Mesodermal cell (in vitro differentiated cells): ENCODE data around the gene PAPLN.

Experiments
- H3K27ac ChIP-seq: 2 replicates; pipeline ENCODE4 v1.7.0; 2013; ENCODE audit warnings: mild to moderate bottlenecking, low read depth, low read length, moderate library complexity; ENCODE audit not compliant: severe bottlenecking
- H3K36me3 ChIP-seq: 2 replicates; pipeline ENCODE4 v1.7.1; 2013; ENCODE audit warnings: mild to moderate bottlenecking, low read length, moderate library complexity; ENCODE audit not compliant: control insufficient read depth, insufficient read depth
- H3K4me1 ChIP-seq: one replicate; pipeline ENCODE4 v1.7.1; 2013; ENCODE audit warnings: mild to moderate bottlenecking, low read length; ENCODE audit not compliant: insufficient read depth, control insufficient read depth, poor library complexity, severe bottlenecking
- H3K4me3 ChIP-seq: 2 replicates; pipeline ENCODE4 v1.7.0; 2013; ENCODE audit warnings: low read length, control low read depth, mild to moderate bottlenecking; ENCODE audit not compliant: insufficient read depth, poor library complexity, severe bottlenecking; ENCODE audit errors: extremely low read depth
- H3K9me3 ChIP-seq: 2 replicates; pipeline ENCODE4 v1.7.1; 2013; ENCODE audit warnings: mild to moderate bottlenecking, low read length, moderate library complexity; ENCODE audit not compliant: control insufficient read depth
- WGBS, 2 experiments: methylation state at CpG; one replicate each; pipeline ENCODE4 v1.1.5; 2013; ENCODE audit warnings: missing lambda C conversion rate in 2 of 2; ENCODE audit not compliant: insufficient coverage in 2 of 2; 5-methylcytosine and 5-hydroxymethylcytosine counted together

PAPLN gene

GRCh38 chr14:73238941-73239340 lies 1.6 kb downstream of the PAPLN start:
- H3K27ac ChIP-seq, result no peak overlapping the region
- H3K9me3 ChIP-seq, result no peaks in the 10 kb centered on the region
- no peak overlapping the region for H3K4me3 ChIP-seq
- WGBS, 2 experiments, result 79 to 92% methylated on average over 9 to 11 of the region's 11 CpGs
- no peaks in the 10 kb centered on the region for H3K36me3 ChIP-seq
- peaks cover 25% of the 10 kb centered on the region for H3K4me1 ChIP-seq

GRCh38 chr14:73239393-73240241 lies 2.3 kb downstream of the PAPLN start:
- Histone ChIP-seq H3K4me3 (no peak overlapping the region), H3K27ac (no peak overlapping the region), H3K36me3 (no peaks in the 10 kb centered on the region), H3K9me3 (no peaks in the 10 kb centered on the region), H3K4me1 (peaks cover 25% of the 10 kb centered on the region)
- WGBS, 2 experiments, result 13% methylated on average over 39 to 46 of the region's 48 CpGs

GRCh38 chr14:73240816-73241480 lies 3.6 kb downstream of the PAPLN start:
- WGBS, 2 experiments, result 80 to 98% methylated on average over 6 to 8 of the region's 10 CpGs
- Histone ChIP-seq H3K9me3 (no peaks in the 10 kb centered on the region), H3K36me3 (no peaks in the 10 kb centered on the region), H3K27ac (no peak overlapping the region), H3K4me1 (peaks cover 21% of the 10 kb centered on the region), H3K4me3 (no peak overlapping the region)

DNA sequence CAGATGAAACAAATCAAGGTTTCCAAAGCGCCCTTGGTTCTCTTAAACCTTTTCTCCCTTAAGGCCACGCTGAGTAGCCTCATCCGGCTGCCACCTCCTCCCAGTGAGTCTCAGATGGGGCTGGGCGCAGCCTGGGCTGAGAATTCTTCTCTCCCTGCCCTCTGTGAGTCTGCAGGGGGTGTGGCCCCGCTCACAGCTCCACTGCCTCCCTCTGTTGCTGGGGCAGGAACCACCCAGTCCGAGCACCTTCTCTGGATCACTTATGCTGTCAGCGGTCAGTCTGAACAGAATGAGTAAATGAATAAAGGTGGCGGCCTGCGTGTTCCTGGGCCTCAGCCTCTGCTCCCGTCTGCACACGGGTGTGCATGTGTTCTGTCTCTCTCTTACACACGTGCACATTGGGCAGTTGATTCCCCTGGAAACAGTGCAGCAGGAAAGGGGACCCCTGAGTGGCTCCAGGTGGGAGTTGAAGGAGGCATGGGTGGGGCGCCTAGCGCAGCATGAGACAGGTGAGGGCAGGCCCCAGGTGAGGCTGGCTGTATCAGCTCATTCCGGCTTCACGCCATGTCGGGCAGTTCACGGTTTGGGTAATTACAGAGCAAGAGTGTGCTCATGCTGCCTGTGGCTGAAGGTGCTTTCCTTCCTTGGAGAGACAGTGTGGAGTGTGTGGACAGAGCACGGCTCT lies 4.3 kb downstream of the PAPLN start:
- peaks cover 21% of the 10 kb centered on the region for H3K4me1 ChIP-seq
- H3K27ac ChIP-seq, result no peak overlapping the region
- H3K9me3 ChIP-seq, result no peaks in the 10 kb centered on the region
- H3K36me3 ChIP-seq, result no peaks in the 10 kb centered on the region
- WGBS, 2 experiments, result 86 to 89% methylated on average over 11 to 17 of the region's 19 CpGs
- H3K4me3 ChIP-seq, result no peak overlapping the region

DNA sequence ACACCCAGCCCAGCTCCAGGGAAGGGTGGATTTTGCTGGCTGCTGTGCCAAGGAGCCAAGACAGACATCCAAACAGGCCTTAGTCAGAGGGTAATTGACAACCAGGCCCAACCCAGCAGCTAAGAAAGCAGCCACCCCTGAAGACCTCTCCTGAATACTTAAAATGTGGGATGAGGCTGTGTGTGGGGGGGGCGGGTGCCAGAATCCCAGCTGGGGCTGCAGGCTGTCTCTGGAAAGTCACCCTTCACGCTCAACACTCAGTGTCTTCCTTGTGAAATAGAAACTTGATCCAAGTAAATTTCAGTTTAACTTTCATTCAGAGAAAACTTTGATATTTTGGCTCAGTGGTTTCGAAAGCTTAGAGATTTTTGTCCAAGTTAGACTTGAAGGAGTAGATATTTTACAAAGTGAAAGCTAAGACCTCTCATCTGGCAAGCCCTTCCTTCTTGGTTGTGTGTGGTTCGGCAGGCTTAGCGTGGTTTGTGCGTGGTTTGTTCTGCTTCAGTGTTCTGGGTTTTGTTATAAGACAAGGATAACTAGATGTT lies 5.1 kb downstream of the PAPLN start:
- Histone ChIP-seq H3K4me1 (peaks cover 21% of the 10 kb centered on the region), H3K4me3 (no peak overlapping the region), H3K27ac (no peak overlapping the region), H3K36me3 (no peaks in the 10 kb centered on the region), H3K9me3 (no peaks in the 10 kb centered on the region)
- WGBS, 2 experiments, result 100% methylated on average over 1 of the region's 6 CpGs; no CpG with 5 or more reads in 1 of the 2 experiments

DNA sequence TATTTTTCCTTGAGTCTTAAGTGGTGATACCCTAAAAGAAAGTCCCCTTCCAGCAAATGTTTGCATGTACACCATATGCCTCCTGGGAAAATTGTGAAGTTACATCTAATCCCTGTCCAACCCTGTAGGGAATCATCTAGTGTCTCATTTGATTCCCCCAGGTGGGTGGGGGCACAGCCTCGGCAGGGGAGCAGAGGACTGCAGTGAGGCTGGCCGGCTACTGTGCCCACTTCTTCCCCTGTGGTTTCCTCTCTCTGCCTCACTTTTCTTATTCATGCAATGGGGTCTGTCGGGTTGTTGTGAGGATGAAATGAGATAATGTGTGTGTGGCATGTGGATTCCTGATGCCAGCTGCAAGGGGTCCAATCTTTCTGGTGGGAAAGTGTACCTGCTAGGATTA lies 6.0 kb downstream of the PAPLN start:
- no peak overlapping the region for H3K4me3 ChIP-seq
- peaks cover 13% of the 10 kb centered on the region for H3K4me1 ChIP-seq
- 55% methylated on average over 2 of the region's 3 CpGs; no CpG with 5 or more reads in 1 of the 2 experiments for WGBS, 2 experiments
- H3K27ac ChIP-seq, result no peak overlapping the region
- no peaks in the 10 kb centered on the region for H3K36me3 ChIP-seq
- H3K9me3 ChIP-seq, result no peaks in the 10 kb centered on the region

DNA sequence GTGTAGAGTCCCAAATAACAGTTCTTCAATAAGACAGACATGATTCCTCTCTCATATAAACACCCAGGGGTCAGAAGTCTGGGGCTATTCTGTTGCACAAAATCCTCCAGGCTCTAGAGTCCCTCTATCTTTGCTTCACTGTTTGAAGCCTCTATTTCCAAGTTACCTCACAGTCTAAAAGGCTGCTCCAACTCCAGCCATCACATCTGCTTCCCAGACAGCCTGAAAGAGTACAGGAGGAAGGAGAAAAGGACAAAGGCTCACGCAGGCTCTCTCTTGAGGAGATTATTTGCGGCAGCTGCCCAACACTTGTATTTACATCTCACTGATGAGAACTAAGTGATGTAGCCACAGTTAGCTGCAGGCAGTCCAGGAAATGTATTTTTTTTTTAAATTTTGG lies 6.4 kb downstream of the PAPLN start:
- H3K4me1 ChIP-seq, result peaks cover 9% of the 10 kb centered on the region
- 83 to 100% methylated on average over 1 to 2 of the region's 2 CpGs for WGBS, 2 experiments

DNA sequence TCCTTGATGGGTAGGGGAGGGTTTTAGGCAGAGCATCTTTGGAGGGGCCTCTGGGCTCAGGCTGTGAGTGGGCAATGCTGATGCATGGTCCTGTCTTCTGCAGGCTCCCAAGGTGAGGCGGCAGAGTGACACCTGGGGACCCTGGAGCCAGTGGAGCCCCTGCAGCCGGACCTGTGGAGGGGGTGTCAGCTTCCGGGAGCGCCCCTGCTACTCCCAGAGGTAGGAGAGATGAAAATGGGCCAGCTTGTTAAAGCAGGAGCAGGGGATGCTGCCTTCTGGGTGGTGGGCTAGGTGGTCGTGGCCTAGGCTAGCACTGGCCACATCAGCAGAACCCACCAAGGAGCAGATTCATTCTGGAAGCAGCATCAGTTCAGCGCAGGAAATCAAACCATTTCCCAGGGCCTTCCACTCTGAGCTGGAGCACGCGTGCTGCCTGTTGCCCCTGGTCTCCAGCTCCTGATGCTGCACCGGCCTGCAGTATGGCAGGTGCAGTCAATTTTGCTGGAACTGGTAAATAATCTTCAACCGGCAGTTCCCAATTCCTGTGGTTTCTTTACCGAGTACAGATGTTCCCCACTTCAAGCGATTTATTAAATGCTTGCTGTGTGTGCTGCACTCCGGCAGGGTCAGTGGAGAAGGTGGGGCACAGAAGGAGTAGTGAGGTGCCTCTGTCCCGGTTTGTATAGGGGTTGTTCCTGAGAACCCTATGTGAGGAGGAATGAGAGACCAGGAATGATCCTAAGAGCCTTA lies 7.4 kb downstream of the PAPLN start:
- WGBS, 2 experiments, result 91 to 94% methylated on average over 14 of the region's 14 CpGs
- H3K9me3 ChIP-seq, result no peaks in the 10 kb centered on the region
- H3K27ac ChIP-seq, result no peak overlapping the region
- H3K36me3 ChIP-seq, result no peaks in the 10 kb centered on the region
- H3K4me3 ChIP-seq, result no peak overlapping the region
- H3K4me1 ChIP-seq, result no peaks in the 10 kb centered on the region

More for the DNA sequence above, 6.4 kb downstream of the PAPLN start:
- Histone ChIP-seq H3K27ac (no peak overlapping the region), H3K4me3 (no peak overlapping the region), H3K9me3 (no peaks in the 10 kb centered on the region), H3K36me3 (no peaks in the 10 kb centered on the region)

- no peak overlapping the region for H3K27ac ChIP-seq
- no peaks in the 10 kb centered on the region for H3K36me3 ChIP-seq
- no peaks in the 10 kb centered on the region for H3K4me1 ChIP-seq
- H3K4me3 ChIP-seq, result peak overlapping the region; percentile 31
- 76 to 82% methylated on average over 53 to 55 of the region's 64 CpGs for WGBS, 2 experiments
- H3K9me3 ChIP-seq, result no peaks in the 10 kb centered on the region
These were observed 8.4 kb downstream of the PAPLN start for GRCh38 chr14:73245480-73246325.
